Jurkat, Clone E6-1 (cell line): ENCODE results near the gene ZNF337. TPM values are rescaled to one million over a fixed set of nuclear protein-coding genes. Genes with fewer than 3 reads are reported as not detected.
"Not testable (repeated sequence)": the region's sequence is repeated elsewhere in the genome, so short reads cannot be mapped to it uniquely, and the experiment has no call there.

Experiments
- DNase-seq: peaks from one replicate; pipeline ENCODE4 v3.0.0-alpha.2; 2011; ENCODE audit warnings: low read depth, low spot score
- H3K4me3 ChIP-seq: 2 replicates; pipeline ENCODE4 v1.5.1; 2011; ENCODE audit warnings: mild to moderate bottlenecking, low read length, control low read depth, moderate library complexity
- polyA plus RNA-seq: library from polyadenylated mRNA; unstranded; fragments of >200 nt; gene quantifications from one replicate; pipeline ENCODE4 v1.2.1, GENCODE V29; 2012; ENCODE audit warnings: missing spikeins; ENCODE audit not compliant: insufficient read length, insufficient read depth

ZNF337 gene
- 11.2 TPM for polyA plus RNA-seq

DNA sequence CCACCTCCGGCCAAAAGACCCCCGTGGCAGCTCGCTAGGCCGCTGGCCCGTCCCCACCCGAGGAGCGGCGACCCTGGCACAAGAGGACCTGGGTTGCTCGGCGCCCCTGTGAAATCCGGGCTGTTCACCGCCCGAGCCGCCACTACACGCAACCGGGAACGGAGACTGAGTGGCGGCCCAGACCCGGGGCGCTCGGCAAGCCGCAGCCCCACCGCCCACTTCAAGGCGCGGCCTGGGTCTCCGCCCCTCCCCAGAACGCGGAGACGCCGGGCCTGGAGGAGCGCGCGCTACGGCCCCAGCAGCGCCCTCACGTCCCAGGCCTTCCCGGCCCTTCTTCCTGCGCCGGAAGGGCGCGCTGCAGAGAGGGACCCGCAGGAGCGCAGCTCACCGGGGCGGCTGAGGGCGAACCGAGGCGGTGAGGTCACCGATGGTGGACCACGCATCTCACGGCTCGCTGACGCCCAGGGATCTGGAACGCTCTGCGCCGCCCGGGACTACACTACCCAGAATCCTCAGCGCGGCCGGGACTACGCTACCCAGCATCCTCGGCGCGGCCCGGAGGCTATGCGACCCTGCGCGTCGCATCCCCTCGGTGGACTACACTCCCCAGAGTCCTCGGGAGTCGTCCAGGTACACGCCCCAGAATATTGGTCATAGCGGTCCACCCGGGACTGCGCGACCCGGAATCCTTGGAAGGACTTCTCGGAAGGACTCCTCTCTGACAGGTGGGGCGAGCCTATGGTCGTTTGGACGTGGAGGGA is at the start of gene ZNF337:
Gene ZNF337, minus strand, starts transcription at position 483 of the 761 bp plus-strand sequence. CDS start 10,436 bp downstream, outside the sequence.
- peak; percentile 92 for DNase-seq
- peak within 1 kb of the TSS; percentile 73 for H3K4me3 ChIP-seq

DNA sequence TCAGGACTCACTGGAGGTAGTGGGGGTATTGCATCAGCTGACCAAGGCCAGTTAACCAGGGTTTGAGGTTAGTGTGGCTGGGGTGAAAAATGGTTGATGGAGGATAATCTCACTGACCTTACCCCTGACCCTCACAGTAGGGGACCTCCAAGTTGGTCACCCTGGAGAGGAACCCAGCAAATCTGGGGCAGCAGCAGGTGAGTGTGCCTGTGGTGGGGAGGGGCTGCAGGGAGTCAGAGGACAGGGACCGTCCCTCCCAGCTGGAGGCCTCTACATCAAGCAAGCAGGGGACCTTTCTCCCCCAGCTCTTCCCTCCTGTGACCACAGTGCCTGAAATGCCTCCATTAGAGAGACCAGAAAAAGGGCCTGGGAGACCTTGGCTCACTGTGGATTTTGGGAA is 49.1 kb upstream of the ZNF337 start:
- H3K4me3 ChIP-seq = no peak overlapping the region

DNA sequence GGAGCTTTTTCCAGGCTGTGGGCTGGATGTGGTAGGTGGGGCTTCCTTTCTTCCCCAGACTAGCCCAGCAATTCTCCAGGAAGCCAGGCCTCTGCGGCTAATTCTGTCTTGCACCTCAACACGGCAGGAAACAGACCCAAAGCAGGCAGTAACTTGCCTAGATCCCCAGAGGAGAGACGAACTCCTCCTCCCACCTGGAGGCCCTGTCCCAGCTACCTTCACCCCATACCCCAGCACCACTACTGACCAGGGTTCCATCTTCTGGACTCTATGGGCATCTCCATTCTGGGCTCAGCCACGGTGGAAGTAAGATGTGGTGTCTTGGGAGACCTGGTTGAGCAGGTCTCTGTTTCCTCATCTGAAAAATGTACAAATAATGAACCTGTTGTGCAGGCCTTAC is 48.4 kb upstream of the ZNF337 start:
- no peak overlapping the region for H3K4me3 ChIP-seq
- DNase-seq = no peak

More for the DNA sequence above, 49.1 kb upstream of the ZNF337 start:
- DNase-seq = no peak

GRCh38 chr20:25744261-25744660 is 47.6 kb upstream of the ZNF337 start:
- H3K4me3 ChIP-seq = no peak overlapping the region
- no peak for DNase-seq

DNA sequence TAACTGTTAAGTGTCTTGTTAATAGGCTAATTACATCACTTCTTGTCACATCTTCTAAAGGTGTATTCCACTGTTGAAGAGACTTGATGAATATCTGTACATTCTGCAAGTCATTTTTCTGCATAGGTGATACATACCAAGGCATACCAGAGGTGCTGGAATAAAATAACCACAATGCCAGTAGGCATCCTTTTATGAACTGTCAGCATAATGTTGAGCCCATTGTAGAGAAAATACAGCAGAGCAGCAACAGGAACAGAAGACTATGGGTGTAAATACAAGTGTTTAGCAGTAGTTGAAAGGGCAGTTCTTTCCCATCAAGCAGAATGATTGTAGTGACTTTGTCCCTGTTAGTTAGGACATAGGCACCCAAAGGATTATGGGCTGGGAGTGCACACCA is 44.4 kb upstream of the ZNF337 start:
- no peak for DNase-seq
- no peak overlapping the region for H3K4me3 ChIP-seq

DNA sequence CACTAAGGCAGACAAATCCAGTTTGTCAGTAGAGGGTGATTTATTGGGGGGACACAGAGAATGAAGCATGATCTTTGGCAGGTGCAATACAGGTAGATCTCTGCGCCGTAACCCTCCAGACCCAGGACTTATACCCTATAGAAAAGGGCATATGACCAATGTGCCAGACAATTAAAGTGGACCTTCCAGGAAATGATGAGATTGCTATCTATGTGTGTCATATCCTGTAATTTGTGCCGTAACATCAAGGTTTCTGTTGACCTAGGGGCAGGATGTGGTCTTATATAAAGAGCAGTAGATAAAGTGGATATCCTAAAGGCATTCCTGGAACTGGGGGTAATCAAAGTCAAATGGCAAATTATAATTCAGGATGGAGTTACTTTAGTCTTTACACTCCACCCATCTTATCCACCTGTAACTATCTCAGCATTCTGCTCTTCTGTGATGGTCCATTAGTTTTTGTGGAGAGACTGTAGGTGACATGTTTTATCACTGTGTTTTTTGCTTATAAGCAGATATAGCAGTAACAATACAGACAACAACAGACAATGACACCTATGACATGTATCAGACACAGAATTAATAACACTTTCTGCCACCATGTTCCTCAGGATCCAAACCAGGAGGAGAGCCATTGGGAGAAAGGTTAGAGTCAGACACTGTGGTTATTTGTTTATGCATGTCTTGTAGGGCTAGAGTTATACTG is 43.1 kb upstream of the ZNF337 start:
- peak; percentile 22 for DNase-seq
- no peak overlapping the region for H3K4me3 ChIP-seq

- no peak overlapping the region for H3K4me3 ChIP-seq
- no peak for DNase-seq
Measured at GRCh38 chr20:25738198-25738597, 41.5 kb upstream of the ZNF337 start.

DNA sequence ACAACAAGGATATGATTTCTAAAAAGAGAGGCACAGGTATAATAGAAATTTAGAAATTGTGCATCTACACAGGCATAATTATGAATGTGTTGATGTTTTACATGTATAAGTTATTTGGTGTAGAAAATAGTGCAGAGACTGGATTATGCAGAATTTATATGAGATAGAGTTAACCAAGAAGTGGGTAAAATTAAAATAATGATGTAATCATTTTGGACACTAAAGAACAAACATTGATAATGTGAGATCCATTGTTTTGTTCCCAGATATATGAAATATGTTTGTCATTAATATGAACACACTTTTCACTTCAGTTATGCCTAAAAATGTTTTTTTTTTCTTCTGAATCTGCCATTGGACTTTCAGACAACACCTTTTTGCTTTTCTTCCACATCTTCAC is 37.2 kb upstream of the ZNF337 start:
- no peak overlapping the region for H3K4me3 ChIP-seq
- no peak for DNase-seq

DNA sequence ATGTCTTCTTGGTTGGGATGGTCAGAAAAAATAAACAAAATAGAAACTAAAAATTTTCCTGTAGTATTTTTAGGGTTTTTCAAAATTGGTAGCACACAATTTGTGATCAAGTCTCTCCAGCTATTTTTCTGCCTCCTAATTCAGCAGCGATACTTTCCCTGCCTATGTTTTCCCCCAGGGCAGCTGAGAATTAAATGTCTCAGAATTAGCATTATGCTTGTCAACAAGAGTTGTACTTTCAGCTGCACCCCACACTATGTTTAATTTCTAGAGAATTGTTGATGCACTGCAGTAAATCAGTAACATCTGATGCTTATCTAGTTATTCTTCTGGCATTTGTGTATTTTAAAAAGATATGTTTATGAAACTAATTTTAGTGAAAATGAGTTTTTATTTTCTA is 34.2 kb upstream of the ZNF337 start:
- no peak for DNase-seq
- H3K4me3 ChIP-seq = no peak overlapping the region

DNA sequence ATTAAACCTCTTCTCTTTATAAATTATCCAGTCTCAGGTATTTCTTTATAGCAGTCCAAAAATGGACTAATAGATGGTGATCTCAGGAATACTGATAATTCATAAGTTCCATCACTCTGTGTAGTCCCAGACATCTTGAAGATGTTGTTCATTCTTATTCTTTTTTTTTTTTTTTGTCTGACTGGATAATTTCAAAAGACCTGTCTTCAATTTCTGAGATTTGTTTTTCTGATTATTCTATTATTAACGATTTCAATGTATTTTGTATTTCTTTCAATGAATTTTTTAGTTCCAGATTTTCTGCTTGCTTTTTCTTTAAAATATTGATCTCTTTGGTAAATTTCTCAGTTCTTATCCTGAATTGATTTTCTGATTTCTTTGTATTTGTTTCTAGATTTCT is 29.7 kb upstream of the ZNF337 start:
- no peak for DNase-seq
- no peak overlapping the region for H3K4me3 ChIP-seq

DNA sequence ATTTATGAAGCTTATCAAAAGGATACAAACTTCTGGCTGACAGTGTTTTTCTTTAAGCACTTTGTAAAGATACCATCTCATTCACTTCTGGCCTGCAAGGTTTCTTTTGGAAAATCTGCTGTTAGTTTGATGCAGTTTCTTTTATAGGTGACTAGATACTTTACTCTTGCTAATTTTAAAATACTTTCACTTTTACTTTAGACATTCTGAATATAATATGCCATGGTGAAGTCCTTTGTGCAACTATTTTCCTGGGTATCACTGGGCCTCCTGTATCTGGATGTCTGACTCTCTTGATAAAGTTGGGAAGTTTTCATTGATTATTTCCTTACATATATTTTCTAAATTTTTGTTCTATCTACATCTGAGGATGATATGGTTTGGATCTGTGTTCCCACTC is 29.0 kb upstream of the ZNF337 start:
- no peak overlapping the region for H3K4me3 ChIP-seq

DNA sequence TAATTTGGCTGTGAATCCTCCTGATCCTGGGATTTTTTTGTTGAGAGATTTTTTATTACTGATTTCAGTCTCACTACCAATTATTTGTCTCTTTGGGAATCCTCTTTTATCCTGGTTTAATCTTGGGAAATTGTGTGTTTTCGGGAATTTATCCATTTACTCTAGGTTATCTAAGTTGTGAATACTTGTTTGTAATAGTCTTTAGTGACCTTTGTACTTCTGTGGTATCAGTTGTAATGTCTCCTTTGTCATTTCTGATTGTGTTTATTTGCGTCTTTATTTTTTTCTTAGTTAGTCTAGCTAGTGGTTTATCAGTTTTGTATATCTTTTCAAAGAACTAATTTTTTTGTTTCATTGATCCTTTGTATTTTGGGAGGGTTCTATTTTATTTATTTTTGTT is 27.3 kb upstream of the ZNF337 start:
- no peak for DNase-seq
- H3K4me3 ChIP-seq = no peak overlapping the region

More for the DNA sequence above, 29.0 kb upstream of the ZNF337 start:
- DNase-seq = no peak

DNA sequence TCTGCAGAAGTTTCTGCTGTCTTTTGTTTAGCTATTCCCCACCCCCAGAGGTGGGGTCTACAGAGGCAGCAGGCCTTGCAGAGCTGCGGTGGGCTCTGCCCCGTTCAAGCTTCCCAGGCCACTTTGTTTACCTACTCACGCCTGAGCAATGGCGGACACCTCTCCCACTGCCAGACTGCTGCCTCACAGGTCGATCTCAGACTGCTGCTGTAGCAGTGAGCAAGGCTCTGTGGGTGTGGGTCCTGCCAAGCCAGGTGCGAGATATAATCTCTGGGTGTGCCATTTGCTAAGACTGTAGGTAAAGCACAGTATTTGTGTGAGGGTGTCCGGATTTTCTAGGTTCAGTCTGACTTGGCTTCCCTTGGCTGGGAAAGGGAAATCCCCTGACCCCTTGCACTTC is 23.6 kb upstream of the ZNF337 start:
- H3K4me3 ChIP-seq = no peak overlapping the region
- DNase-seq = no peak

- DNase-seq = peak; percentile 65
- peak overlapping the region; percentile 34 for H3K4me3 ChIP-seq
Measured at GRCh38 chr20:25718896-25719809, 22.5 kb upstream of the ZNF337 start.

DNA sequence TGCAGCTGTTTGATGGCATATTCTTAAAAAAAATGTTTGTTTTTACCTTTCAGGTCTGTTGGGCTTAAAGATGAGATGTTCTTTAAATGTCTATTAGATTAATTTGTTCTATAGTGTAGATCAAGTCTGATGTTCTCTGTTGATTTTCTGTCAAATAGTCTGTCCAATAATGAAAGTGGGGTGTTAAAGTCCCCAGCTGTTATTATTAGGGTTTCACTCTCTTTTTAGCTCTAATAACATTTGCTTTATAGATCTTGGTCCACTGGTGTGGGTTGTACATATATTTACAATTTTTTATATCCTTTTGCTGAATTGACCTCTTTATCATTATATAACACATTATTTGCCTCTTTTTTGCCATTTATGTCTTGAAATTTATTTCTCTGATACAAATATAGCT is 11.0 kb upstream of the ZNF337 start:
- no peak for DNase-seq

DNA sequence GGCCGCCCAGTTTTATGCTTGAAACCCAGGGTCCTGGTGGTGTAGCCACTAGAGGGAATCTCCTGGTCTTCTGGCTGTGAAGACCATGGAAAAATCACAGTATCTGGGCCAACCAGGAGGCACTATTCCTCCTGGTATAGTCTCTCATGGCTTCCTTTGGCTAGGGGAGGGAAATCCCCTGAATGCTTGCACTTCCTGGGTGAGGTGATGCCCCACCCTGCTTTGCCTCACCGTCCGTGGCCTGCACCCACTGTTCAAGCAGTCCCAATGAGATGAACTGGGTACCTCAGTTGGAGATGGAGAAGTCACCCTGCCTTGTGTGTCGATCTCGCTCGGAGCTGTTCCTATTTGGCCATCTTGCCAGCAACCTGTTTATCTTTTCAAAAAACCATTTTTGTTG is 10.1 kb upstream of the ZNF337 start:
- no peak for DNase-seq
- H3K4me3 ChIP-seq = no peak overlapping the region

More for the DNA sequence above, 11.0 kb upstream of the ZNF337 start:
- H3K4me3 ChIP-seq = no peak overlapping the region

GRCh38 chr20:25705830-25706351 is 9.2 kb upstream of the ZNF337 start:
- H3K4me3 ChIP-seq = no peak overlapping the region
- no peak for DNase-seq

DNA sequence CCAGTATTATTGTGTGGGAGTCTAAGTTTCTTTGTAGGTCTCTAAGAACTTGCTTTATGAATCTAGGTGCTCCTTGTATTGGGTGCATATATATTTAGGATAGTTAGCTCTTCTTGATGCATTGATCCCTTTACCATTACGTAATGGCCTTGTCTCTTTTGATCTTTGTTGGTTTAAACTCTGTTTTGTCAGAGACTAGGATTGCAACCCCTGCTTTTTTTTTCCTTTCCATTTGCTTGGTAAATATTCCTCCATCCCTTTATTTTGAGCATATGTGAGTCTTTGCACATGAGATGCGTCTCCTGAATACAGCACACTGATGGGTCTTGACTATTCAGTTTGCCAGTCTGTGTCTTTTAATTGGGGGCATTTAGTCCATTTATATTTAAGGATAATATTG is 7.7 kb upstream of the ZNF337 start:
- DNase-seq, H3K4me3 ChIP-seq: not testable (repeated sequence)

GRCh38 chr20:25700835-25701234 is 4.2 kb upstream of the ZNF337 start:
- not testable (repeated sequence) for DNase-seq, H3K4me3 ChIP-seq
